Endothelial cell of umbilical vein (primary cell): Measurements from ENCODE around the gene HNRNPA2B1. TPM values are rescaled to one million over a fixed set of nuclear protein-coding genes. Genes with fewer than 3 reads are reported as not detected.

Experiments
- BruUV-seq: library from RNA; stranded (reverse); fragments of 400-500 nt; replicated peaks from 2 replicates; lab custom pipeline; 2021; lab: Mats Ljungman, UMichigan
- CTCF ChIA-PET: fragments of 300-600, 350-600 bp; sonication (Branson Sonifier 250); formaldehyde crosslinking; loops from one replicate; lab custom pipeline; 2021; ENCODE audit warnings: antibody characterized with exemption, inconsistent platforms; lab: Charles Lee
- POLR2A ChIA-PET: fragments of 300-600, 350-600 bp; sonication (Branson Sonifier 250); formaldehyde crosslinking; loops from one replicate; lab custom pipeline; 2021; ENCODE audit warnings: antibody characterized with exemption, inconsistent platforms; lab: Charles Lee
- DNase-seq: peaks from one replicate; pipeline ENCODE4 v3.0.0-alpha.2; 2011; ENCODE audit warnings: low read depth, low spot score
- FAIRE-seq: peaks from 2 replicates; lab custom pipeline; 2011; peaks lifted over from hg19 to GRCh38; lab: Jason Lieb, UNC
- H2AFZ ChIP-seq: 2 replicates; pipeline ENCODE4 v1.6.0; 2012; ENCODE audit warnings: low read depth, low read length, control low read depth, inconsistent platforms
- H3K27ac ChIP-seq: 2 replicates; pipeline ENCODE4 v1.5.1; 2011; ENCODE audit warnings: low read depth, mild to moderate bottlenecking, control low read depth, low read length, moderate library complexity; ENCODE audit not compliant: insufficient read depth
- H3K27me3 ChIP-seq, 2 experiments: 2 replicates each; pipeline versions ENCODE4 v1.6.0 to v1.6.1; 2011; ENCODE audit warnings: low read length in 2 of 2, mixed read lengths in 1 of 2; ENCODE audit not compliant: control insufficient read depth in 2 of 2, insufficient read depth in 2 of 2
- H3K36me3 ChIP-seq, 2 experiments: 2 replicates in 1 of 2; 3 replicates in 1 of 2; pipeline ENCODE4 v1.5.1; 2011; ENCODE audit warnings: low read length in 2 of 2, mild to moderate bottlenecking in 1 of 2, moderate library complexity in 1 of 2; ENCODE audit not compliant: control insufficient read depth in 2 of 2, insufficient read depth in 2 of 2; ENCODE audit errors: extremely low read depth in 1 of 2
- H3K4me1 ChIP-seq: 3 replicates; pipeline ENCODE4 v1.5.1; 2011; ENCODE audit warnings: mild to moderate bottlenecking, low read length; ENCODE audit not compliant: control insufficient read depth, insufficient read depth; ENCODE audit errors: extremely low read depth
- H3K4me2 ChIP-seq: 2 replicates; pipeline ENCODE4 v1.6.1; 2011; ENCODE audit warnings: low read length, control low read depth, mixed read lengths; ENCODE audit not compliant: insufficient read depth
- H3K4me3 ChIP-seq, 3 experiments: fragments of 200-600 bp in 1 of 3; sonication (generic), shearing (Covaris generic) in 1 of 3; replicated peaks in 1 of 3; 2 replicates each; pipeline ENCODE4 v1.5.1; 2011 to 2016; ENCODE audit warnings: control low read depth in 3 of 3, low read length in 3 of 3, mild to moderate bottlenecking in 2 of 3, inconsistent platforms in 1 of 3, low read depth in 1 of 3, moderate library complexity in 1 of 3; ENCODE audit not compliant: insufficient read depth in 1 of 3
- H3K79me2 ChIP-seq: 2 replicates; pipeline ENCODE4 v1.6.0; 2012; ENCODE audit warnings: low read length, inconsistent platforms; ENCODE audit not compliant: control insufficient read depth, insufficient read depth
- H3K9ac ChIP-seq: replicated peaks from 2 replicates; pipeline ENCODE3; 2011; ENCODE audit warnings: low read length, control low read depth; ENCODE audit not compliant: insufficient read depth; ENCODE audit errors: extremely low read depth
- H3K9me1 ChIP-seq: replicated peaks from 3 replicates; pipeline ENCODE4 v1.6.0; 2011; ENCODE audit warnings: mild to moderate bottlenecking, low read length; ENCODE audit not compliant: control insufficient read depth, insufficient read depth; ENCODE audit errors: extremely low read depth
- H3K9me3 ChIP-seq: replicated peaks from 2 replicates; pipeline ENCODE4 v1.5.1; 2012; ENCODE audit warnings: low read length, inconsistent platforms; ENCODE audit not compliant: control insufficient read depth, insufficient read depth
- H4K20me1 ChIP-seq: replicated peaks from 2 replicates; pipeline ENCODE3; 2011; ENCODE audit warnings: mild to moderate bottlenecking, low read length; ENCODE audit not compliant: control insufficient read depth, insufficient read depth; ENCODE audit errors: extremely low read depth
- EZH2 ChIP-seq: IDR thresholded peaks from 2 replicates; pipeline ENCODE4 v1.6.1; 2012; ENCODE audit warnings: borderline replicate concordance, low read depth, mild to moderate bottlenecking, moderate library complexity, low read length, inconsistent platforms; ENCODE audit not compliant: severe bottlenecking
- FOS ChIP-seq: IDR thresholded peaks from 2 replicates; pipeline ENCODE4 v1.6.1; 2011; ENCODE audit warnings: mild to moderate bottlenecking, low read length, moderate library complexity, borderline replicate concordance; ENCODE audit not compliant: insufficient read depth
- GATA2 ChIP-seq: IDR thresholded peaks from 2 replicates; pipeline ENCODE4 v1.7.0; 2011; ENCODE audit warnings: low read depth, mild to moderate bottlenecking, moderate library complexity, mixed read lengths, low read length; ENCODE audit not compliant: insufficient read length, insufficient read depth
- JUN ChIP-seq: IDR thresholded peaks from 2 replicates; pipeline ENCODE4 v1.6.1; 2011; ENCODE audit warnings: borderline replicate concordance, low read depth; ENCODE audit not compliant: insufficient read length, insufficient read depth
- MYC ChIP-seq: IDR thresholded peaks from one replicate; pipeline ENCODE4 v1.6.1; 2011; ENCODE audit warnings: mild to moderate bottlenecking, low read depth, low read length
- POLR2A ChIP-seq: IDR thresholded peaks from 2 replicates; pipeline ENCODE4 v1.6.1; 2012; ENCODE audit warnings: low read depth, mild to moderate bottlenecking, control low read depth, low read length
- POLR2AphosphoS5 ChIP-seq: IDR thresholded peaks from 2 replicates; pipeline ENCODE4 v1.6.1; 2012; ENCODE audit warnings: low read depth, mild to moderate bottlenecking, control low read depth, low read length, moderate library complexity; ENCODE audit not compliant: insufficient read depth
- dilution Hi-C: fragments of 300-500 bp; cut with MboI; formaldehyde crosslinking; loops from one replicate; pipeline ENCODE4 v1.15.0; 2019; ENCODE audit warnings: low sequenced_read_pairs; ENCODE audit not compliant: extremely low pct_ligation_motif_present
- intact Hi-C: fragments of 100-400 bp; cut with micrococcal nuclease; formaldehyde crosslinking; loops from one replicate; pipeline ENCODE4 v1.10.0; 2022
- polyA plus RNA-seq, 4 experiments: library from polyadenylated mRNA; depleted of rRNA in 3 of 4; stranded (reverse) in 3 of 4; unstranded in 1 of 4; fragments of >200 nt; gene quantifications; 2 replicates each; pipeline versions ENCODE4 v1.2.1 to v1.2.3, GENCODE V29; 2011 to 2012; ENCODE audit warnings: missing spikeins in 1 of 4
- total RNA-seq: library from RNA; stranded (reverse); gene quantifications from 2 replicates; pipeline ENCODE4 v1.2.3, GENCODE V29; 2021
- TF ChIP-seq, protein P1 (sequence below): IDR thresholded peaks from 2 replicates; pipeline ENCODE4 v1.6.1; 2011; ENCODE audit not compliant: insufficient read depth, insufficient read length
- TF ChIP-seq, protein P2 (sequence below), 2 donors: IDR thresholded peaks; 1 replicate in 1 of 2; 2 replicates in 1 of 2; pipeline ENCODE4 v1.5.1; 2011; ENCODE audit warnings: low read length in 2 of 2, mild to moderate bottlenecking in 2 of 2, moderate library complexity in 2 of 2, control low read depth in 1 of 2, inconsistent platforms in 1 of 2, low read depth in 1 of 2; ENCODE audit not compliant: insufficient read depth in 1 of 2; ENCODE audit errors: extremely low read depth in 1 of 2

Gene HNRNPA2B1
- total and polyA plus RNA-seq, 2 donors (not counting 3 experiments of a cell fraction or from before 2014, with no cell fraction given) = 198 to 703 TPM

DNA sequence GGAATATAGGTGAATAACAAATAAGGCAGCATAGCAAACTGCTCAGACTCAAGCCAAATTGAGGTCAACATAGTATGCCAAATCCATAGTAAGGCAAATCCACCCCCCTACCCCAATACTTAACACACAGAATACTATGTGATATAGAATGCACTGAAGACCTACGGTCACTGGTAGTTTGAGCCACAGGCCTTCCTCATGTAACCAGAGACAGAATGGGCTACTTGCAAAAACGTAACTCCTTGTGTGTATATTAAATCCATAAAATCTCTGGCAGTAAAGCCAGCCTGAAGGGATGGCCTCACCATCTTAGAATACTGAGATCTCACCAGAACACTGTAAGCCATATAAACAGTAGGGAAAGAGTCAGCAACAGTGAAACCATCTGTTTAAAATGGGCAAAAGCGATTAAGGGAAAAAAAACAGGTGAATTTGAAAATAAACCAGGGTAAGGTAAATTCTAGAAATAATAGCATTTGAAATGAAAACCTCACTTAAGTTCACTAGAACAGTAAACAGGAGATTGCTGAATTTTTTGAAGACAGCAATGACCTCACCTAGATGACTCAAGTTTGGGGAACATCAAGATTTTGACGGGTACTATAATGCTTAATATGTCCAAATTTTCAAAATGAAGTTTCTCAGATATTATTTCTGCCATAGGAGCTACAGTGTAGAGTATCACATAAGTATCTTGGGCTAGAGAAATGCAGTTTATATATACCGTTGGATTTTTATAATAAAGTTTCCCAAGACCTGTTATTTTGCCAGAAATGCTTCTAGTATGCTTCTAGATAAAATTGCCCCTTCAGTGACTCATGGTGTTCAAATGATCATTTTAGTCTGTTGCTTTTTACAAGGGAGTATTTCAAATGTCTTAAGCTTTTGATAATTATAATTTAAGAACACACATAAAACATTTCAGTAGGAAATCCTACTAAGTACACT, 13.9 kb downstream of the HNRNPA2B1 start:
- intact Hi-C loops (loop anchor here (1.0 to 2.0 kb wide), 2 partner anchors 30 to 95 kb away; no protein-coding TSS in a partner anchor), dilution Hi-C loops (loop anchor here (25.0 kb wide), 1 partner anchor 976 kb away; the partner anchor contains the start of genes HOXA10, HOXA3, HOXA7 and HOXA9)
- Histone ChIP-seq H2AFZ (no peak overlapping the region), H3K36me3 (peaks cover 27 to 46% of the 10 kb centered on the region in 2 experiments), H4K20me1 (peaks cover 21% of the 10 kb centered on the region), H3K4me2 (no peak overlapping the region), H3K79me2 (peaks cover 27% of the 10 kb centered on the region), H3K9me1 (no peaks in the 10 kb centered on the region), H3K9ac (no peak overlapping the region), H3K27ac (no peak overlapping the region), H3K27me3 (no peaks in the 10 kb centered on the region), H3K4me1 (no peaks in the 10 kb centered on the region), H3K4me3 (no peak overlapping the region), H3K9me3 (no peaks in the 10 kb centered on the region)
- ChIA-PET POLR2A (interaction anchor here (2.3 to 3.1 kb wide), 2 partner anchors 11 to 30 kb away, joined by 9 to 15 read pairs; no protein-coding TSS in a partner anchor), CTCF (interaction anchor here (1.0 to 2.4 kb wide), 3 partner anchors 34 to 96 kb away, joined by 4 to 20 read pairs (median 5); partner anchors contain the start of gene NFE2L3)
- BruUV-seq = no TSS peak
- no peak for TF ChIP-seq EZH2
- TF ChIP-seq POLR2A = peak; percentile 9
- TF ChIP-seq, protein P1, sequence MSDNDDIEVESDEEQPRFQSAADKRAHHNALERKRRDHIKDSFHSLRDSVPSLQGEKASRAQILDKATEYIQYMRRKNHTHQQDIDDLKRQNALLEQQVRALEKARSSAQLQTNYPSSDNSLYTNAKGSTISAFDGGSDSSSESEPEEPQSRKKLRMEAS = no peak
- TF ChIP-seq POLR2AphosphoS5 = peak; percentile 20
- no peak for DNase-seq
- no peak for FAIRE-seq

DNA sequence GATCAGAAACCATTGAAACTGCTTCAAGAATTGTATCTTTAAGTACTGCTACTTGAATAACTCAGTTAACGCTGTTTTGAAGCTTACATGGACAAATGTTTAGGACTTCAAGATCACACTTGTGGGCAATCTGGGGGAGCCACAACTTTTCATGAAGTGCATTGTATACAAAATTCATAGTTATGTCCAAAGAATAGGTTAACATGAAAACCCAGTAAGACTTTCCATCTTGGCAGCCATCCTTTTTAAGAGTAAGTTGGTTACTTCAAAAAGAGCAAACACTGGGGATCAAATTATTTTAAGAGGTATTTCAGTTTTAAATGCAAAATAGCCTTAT, 14.7 kb downstream of the HNRNPA2B1 start:
- Histone ChIP-seq H4K20me1 (peaks cover 15% of the 10 kb centered on the region), H3K9me1 (no peaks in the 10 kb centered on the region), H3K9ac (no peak overlapping the region), H3K27me3 (no peaks in the 10 kb centered on the region), H3K4me1 (no peaks in the 10 kb centered on the region), H3K36me3 (peaks cover 21 to 38% of the 10 kb centered on the region in 2 experiments), H3K9me3 (no peaks in the 10 kb centered on the region), H2AFZ (no peak overlapping the region), H3K27ac (no peak overlapping the region), H3K4me3 (no peak overlapping the region), H3K79me2 (peaks cover 19% of the 10 kb centered on the region), H3K4me2 (no peak overlapping the region)
- POLR2A ChIA-PET = no interaction called here
- dilution Hi-C loops = loop anchor here (25.0 kb wide), 1 partner anchor 976 kb away; the partner anchor contains the start of genes HOXA10, HOXA3, HOXA7 and HOXA9
- FAIRE-seq (peak; percentile 8), DNase-seq (no peak)
- CTCF ChIA-PET = interaction anchor here (1.6 kb wide), 1 partner anchor 95 kb away, joined by 4 read pairs; no protein-coding TSS in a partner anchor
- intact Hi-C loops = loop anchor here (2.0 kb wide), 1 partner anchor 29 kb away; no protein-coding TSS in a partner anchor
- no TSS peak for BruUV-seq
- TF ChIP-seq, protein P1 = no peak
- no peak for TF ChIP-seq MYC
- no peak for TF ChIP-seq POLR2A
- TF ChIP-seq GATA2 = no peak
- TF ChIP-seq EZH2 = no peak
- no peak for TF ChIP-seq FOS
- TF ChIP-seq, protein P2, sequence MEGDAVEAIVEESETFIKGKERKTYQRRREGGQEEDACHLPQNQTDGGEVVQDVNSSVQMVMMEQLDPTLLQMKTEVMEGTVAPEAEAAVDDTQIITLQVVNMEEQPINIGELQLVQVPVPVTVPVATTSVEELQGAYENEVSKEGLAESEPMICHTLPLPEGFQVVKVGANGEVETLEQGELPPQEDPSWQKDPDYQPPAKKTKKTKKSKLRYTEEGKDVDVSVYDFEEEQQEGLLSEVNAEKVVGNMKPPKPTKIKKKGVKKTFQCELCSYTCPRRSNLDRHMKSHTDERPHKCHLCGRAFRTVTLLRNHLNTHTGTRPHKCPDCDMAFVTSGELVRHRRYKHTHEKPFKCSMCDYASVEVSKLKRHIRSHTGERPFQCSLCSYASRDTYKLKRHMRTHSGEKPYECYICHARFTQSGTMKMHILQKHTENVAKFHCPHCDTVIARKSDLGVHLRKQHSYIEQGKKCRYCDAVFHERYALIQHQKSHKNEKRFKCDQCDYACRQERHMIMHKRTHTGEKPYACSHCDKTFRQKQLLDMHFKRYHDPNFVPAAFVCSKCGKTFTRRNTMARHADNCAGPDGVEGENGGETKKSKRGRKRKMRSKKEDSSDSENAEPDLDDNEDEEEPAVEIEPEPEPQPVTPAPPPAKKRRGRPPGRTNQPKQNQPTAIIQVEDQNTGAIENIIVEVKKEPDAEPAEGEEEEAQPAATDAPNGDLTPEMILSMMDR (IDR thresholded peaks at IDR 0.05; ENCODE audit: extremely low read depth in 1 of 2, insufficient read depth in 1 of 2, low read depth in 1 of 2, low read length in 2 of 2) = no peak
- TF ChIP-seq POLR2AphosphoS5 = no peak
- no peak for TF ChIP-seq JUN
